HepG2 (cell line): ENCODE results near the gene ACSL5. TPM values are rescaled to one million over a fixed set of nuclear protein-coding genes. Genes with fewer than 3 reads are reported as not detected.

Source experiments
- ATAC-seq: fragments of 200-7000 bp; cut with Tn5 transposase; 3 replicates; pipeline ENCODE4 v1.9.1; 2020; ENCODE audit warnings: mild to moderate bottlenecking, moderate library complexity
- BruUV-seq: library from RNA; stranded (reverse); fragments of 400-500 nt; replicated peaks from 2 replicates; lab custom pipeline; 2021; lab: Mats Ljungman, UMichigan
- CTCF ChIA-PET: fragments of 300-600 bp; formaldehyde crosslinking; extraction: SDS; loops from one replicate; lab custom pipeline; 2021; ENCODE audit warnings: low total read pairs, inconsistent platforms, low intra/inter-chr PET ratio; lab: Yijun Ruan, JAX
- POLR2A ChIA-PET: fragments of 350-600 bp; sonication (Branson Sonifier 250); formaldehyde crosslinking; loops from one replicate; lab custom pipeline; 2020; ENCODE audit warnings: antibody characterized with exemption, inconsistent platforms; lab: Yijun Ruan, JAX
- DNase-seq: peaks from one replicate; pipeline ENCODE4 v3.0.0-alpha.2; 2015; ENCODE audit warnings: low spot score
- FAIRE-seq: peaks from 3 replicates; lab custom pipeline; 2011; peaks lifted over from hg19 to GRCh38; lab: Jason Lieb, UNC
- H2AFZ ChIP-seq: one replicate; pipeline ENCODE4 v1.6.1; 2011; ENCODE audit warnings: low read length, inconsistent platforms
- H3K27ac ChIP-seq: fragments of 300-600 bp; 3 replicates; pipeline ENCODE4 v1.8.0; 2011; ENCODE audit warnings: mixed run types, mild to moderate bottlenecking, mixed read lengths, low read length, inconsistent platforms; ENCODE audit not compliant: insufficient read depth; ENCODE audit errors: extremely low read length
- H3K27me3 ChIP-seq, 2 experiments: fragments of 200-600 bp in 1 of 2; 2 replicates in 1 of 2; 3 replicates in 1 of 2; pipeline versions ENCODE4 v1.6.0 to v1.8.0; 2011; ENCODE audit warnings: low read length in 2 of 2, mild to moderate bottlenecking in 2 of 2, moderate library complexity in 2 of 2, inconsistent platforms in 1 of 2; ENCODE audit not compliant: insufficient read depth in 2 of 2, control insufficient read depth in 1 of 2
- H3K36me3 ChIP-seq, 2 experiments: fragments of 200-600 bp in 1 of 2; replicated peaks in 1 of 2; 2 replicates in 1 of 2; 3 replicates in 1 of 2; pipeline versions ENCODE4 v1.5.1 to v1.8.0; 2011; ENCODE audit warnings: low read length in 2 of 2, inconsistent platforms in 1 of 2; ENCODE audit not compliant: insufficient read depth in 2 of 2, control insufficient read depth in 1 of 2
- H3K4me1 ChIP-seq: 2 replicates; pipeline ENCODE4 v1.5.1; 2012; ENCODE audit warnings: low read length, inconsistent platforms; ENCODE audit not compliant: insufficient read depth
- H3K4me2 ChIP-seq: 2 replicates; pipeline ENCODE4 v1.6.0; 2011; ENCODE audit warnings: low read depth, low read length, inconsistent platforms
- H3K4me3 ChIP-seq, 3 experiments: fragments of 200-600 bp in 1 of 3; sonication (generic), shearing (Covaris generic) in 1 of 3; replicated peaks in 1 of 3; 2 replicates each; pipeline ENCODE4 v1.5.1; 2011 to 2016; ENCODE audit warnings: low read length in 3 of 3, inconsistent platforms in 2 of 3, low read depth in 2 of 3, mild to moderate bottlenecking in 2 of 3, control low read depth in 1 of 3, mixed read lengths in 1 of 3; ENCODE audit not compliant: insufficient read depth in 1 of 3
- H3K79me2 ChIP-seq: one replicate; pipeline ENCODE4 v1.6.1; 2011; ENCODE audit warnings: low read length, inconsistent platforms; ENCODE audit not compliant: insufficient read depth
- H3K9ac ChIP-seq: 2 replicates; pipeline ENCODE4 v1.6.0; 2011; ENCODE audit warnings: mild to moderate bottlenecking, low read depth, low read length, inconsistent platforms; ENCODE audit not compliant: insufficient read depth
- H3K9me3 ChIP-seq: 2 replicates; pipeline ENCODE4 v1.5.1; 2012; ENCODE audit warnings: mild to moderate bottlenecking, low read length
- H4K20me1 ChIP-seq: 2 replicates; pipeline ENCODE4 v1.6.0; 2011; ENCODE audit warnings: inconsistent platforms, mild to moderate bottlenecking, low read length, moderate library complexity; ENCODE audit not compliant: insufficient read depth
- ERF ChIP-seq: IDR thresholded peaks from 2 replicates; pipeline ENCODE4 v1.6.1; 2018; ENCODE audit warnings: missing biosample characterization, missing genetic modification reagents
- MXD3 ChIP-seq: IDR thresholded peaks from 2 replicates; pipeline ENCODE4 v1.6.1; 2016; ENCODE audit warnings: mild to moderate bottlenecking, missing biosample characterization, missing genetic modification reagents
- ZBED4 ChIP-seq: sonication (generic); formaldehyde crosslinking; IDR thresholded peaks from 2 replicates; pipeline ENCODE4 v1.4.0; 2020; ENCODE audit warnings: missing genetic modification reagents, borderline replicate concordance
- ZC3H13 ChIP-seq: sonication (generic); formaldehyde crosslinking; IDR thresholded peaks from 2 replicates; pipeline ENCODE4 v1.8.1; 2023; ENCODE audit warnings: mild to moderate bottlenecking, missing genetic modification reagents, moderate library complexity
- ZSCAN12 ChIP-seq: sonication (generic); formaldehyde crosslinking; IDR thresholded peaks from 2 replicates; pipeline ENCODE4 v1.9.0; 2021; ENCODE audit warnings: mild to moderate bottlenecking, missing genetic modification reagents
- WGBS: methylation state at CpG from one replicate; pipeline ENCODE4 v1.1.6; 2017; ENCODE audit warnings: low lambda C conversion rate; 5-methylcytosine and 5-hydroxymethylcytosine counted together
- in situ Hi-C: cut with HindIII; loops from 2 replicates; pipeline ENCODE4 v1.10.0; 2017; ENCODE audit warnings: low pct_unique_long_range_greater_than_20kb; ENCODE audit not compliant: extremely low pct_ligation_motif_present
- intact Hi-C: fragments of 100-400 bp; cut with micrococcal nuclease; formaldehyde crosslinking; loops from one replicate; pipeline ENCODE4 v1.10.0; 2022; ENCODE audit not compliant: unreplicated experiment
- polyA plus RNA-seq, 8 experiments: library from polyadenylated mRNA; depleted of rRNA in 3 of 8; stranded (reverse) in 7 of 8; unstranded in 1 of 8; fragments of >200 nt; fragmentation: Illumina TruSeq in 4 of 8; extraction: Trizol in 4 of 8; gene quantifications; 2 replicates each; pipeline versions ENCODE4 v1.2.1 to v1.2.3, GENCODE V29; 2011 to 2016; ENCODE audit warnings: low read depth in 4 of 8, missing spikeins in 1 of 8, mixed read lengths in 1 of 8; ENCODE audit not compliant: insufficient read depth in 1 of 8
- total RNA-seq, 5 experiments: library from RNA; depleted of rRNA; stranded (reverse); fragments of >200 nt; fragmentation: Illumina TruSeq; extraction: Trizol; gene quantifications; 2 replicates each; pipeline ENCODE4 v1.2.3, GENCODE V29; 2016; ENCODE audit warnings: low read depth in 1 of 5

ACSL5 gene
- total and polyA plus RNA-seq, 2 of the 13 experiments (the other 11 are each of a cell fraction or from before 2014, with no cell fraction given) = 56.4 to 82.5 TPM

DNA sequence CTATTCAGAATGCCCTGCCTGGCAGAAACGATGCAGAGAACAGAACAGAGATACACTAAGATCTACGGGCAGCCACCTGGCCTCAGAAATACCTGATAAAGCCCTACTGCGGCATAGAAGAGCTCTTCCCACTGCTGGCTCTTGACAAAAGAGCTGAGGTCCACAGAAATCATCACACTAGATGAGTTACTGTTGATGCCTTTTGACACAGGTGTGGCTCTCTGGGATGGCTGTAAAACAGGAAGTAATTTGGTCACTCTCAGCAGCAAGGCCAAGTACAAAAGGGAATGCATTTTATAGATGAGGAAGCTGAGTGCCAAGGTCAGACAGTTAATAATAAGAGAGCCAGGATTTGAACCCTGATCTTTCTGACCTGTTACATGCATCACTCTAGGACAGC, 35.0 kb upstream of the ACSL5 start:
- no peak overlapping the region for H3K9ac ChIP-seq
- POLR2A ChIA-PET = no interaction called here

More for the DNA sequence above, 35.0 kb upstream of the ACSL5 start:
- 65% methylated on average over 3 of the region's 3 CpGs for WGBS
- CTCF ChIA-PET = no interaction called here
- Histone ChIP-seq H3K27me3 (no peaks in the 10 kb centered on the region), H3K79me2 (no peaks in the 10 kb centered on the region), H2AFZ (no peak overlapping the region), H3K4me2 (no peak overlapping the region), H3K27ac (no peak overlapping the region), H4K20me1 (no peaks in the 10 kb centered on the region), H3K4me3 (no peak overlapping the region), H3K9me3 (no peaks in the 10 kb centered on the region), H3K36me3 (no peaks in the 10 kb centered on the region), H3K4me1 (peaks cover 28% of the 10 kb centered on the region)
- no peak for FAIRE-seq
- in situ Hi-C loops (loop anchor here (25.0 kb wide), 1 partner anchor 98 kb away; the partner anchor contains the start of genes VTI1A and ZDHHC6), intact Hi-C loops (no loop called here)
- ATAC-seq = no peak
- no TSS peak for BruUV-seq
- no peak for TF ChIP-seq ZC3H13 (CRISPR knock-in tag)
- no peak for TF ChIP-seq ZBED4 (CRISPR knock-in tag)
- no peak for TF ChIP-seq ERF (CRISPR knock-in tag)
- TF ChIP-seq ZSCAN12 = no peak
- no peak for TF ChIP-seq MXD3
- DNase-seq = no peak
